Liver (tissue), 10 donors: ENCODE measurements around the gene DLAT. TPM values are rescaled to one million over a fixed set of nuclear protein-coding genes. Genes with fewer than 3 reads are reported as not detected.

Experiments
- DNase-seq: peaks from one replicate; pipeline ENCODE4 v3.0.0-alpha.2; 2017; ENCODE audit warnings: low spot score
- H3K27ac ChIP-seq, 2 donors: one replicate each; pipeline ENCODE4 v1.7.0; 2013; ENCODE audit warnings: inconsistent platforms in 2 of 2, low read length in 2 of 2, control low read depth in 1 of 2, low read depth in 1 of 2, mild to moderate bottlenecking in 1 of 2
- H3K27me3 ChIP-seq, 4 donors: one replicate each; pipeline versions ENCODE4 v1.6.1 to v1.7.0; 2013; ENCODE audit warnings: low read length in 3 of 4, inconsistent platforms in 1 of 4, mild to moderate bottlenecking in 1 of 4, moderate library complexity in 1 of 4; ENCODE audit not compliant: control insufficient read depth in 4 of 4, insufficient read depth in 4 of 4
- H3K36me3 ChIP-seq, 4 donors: one replicate each; pipeline versions ENCODE4 v1.6.1 to v1.7.0; 2013; ENCODE audit warnings: low read length in 3 of 4, mild to moderate bottlenecking in 3 of 4, low read depth in 1 of 4, moderate library complexity in 1 of 4; ENCODE audit not compliant: control insufficient read depth in 4 of 4, insufficient read depth in 3 of 4
- H3K4me1 ChIP-seq, 4 donors: one replicate each; pipeline versions ENCODE4 v1.6.1 to v1.7.0; 2013; ENCODE audit warnings: low read length in 3 of 4, mild to moderate bottlenecking in 3 of 4, moderate library complexity in 1 of 4; ENCODE audit not compliant: control insufficient read depth in 4 of 4, insufficient read depth in 4 of 4
- H3K4me3 ChIP-seq, 3 donors: one replicate each; pipeline versions ENCODE4 v1.6.1 to v1.7.0; 2013; ENCODE audit warnings: low read length in 3 of 3, control low read depth in 1 of 3, low read depth in 1 of 3, mild to moderate bottlenecking in 1 of 3
- H3K9ac ChIP-seq, 2 donors: one replicate each; pipeline ENCODE4 v1.7.0; 2013; ENCODE audit warnings: low read length in 2 of 2, mild to moderate bottlenecking in 2 of 2, moderate library complexity in 2 of 2, control low read depth in 1 of 2, low read depth in 1 of 2
- H3K9me3 ChIP-seq, 4 donors: one replicate each; pipeline versions ENCODE4 v1.6.1 to v1.7.0; 2013; ENCODE audit warnings: low read length in 3 of 4; ENCODE audit not compliant: control insufficient read depth in 4 of 4
- FOXA2 ChIP-seq: IDR thresholded peaks from 2 replicates; pipeline ENCODE4 v1.6.1; 2016; ENCODE audit warnings: antibody characterized with exemption
- HNF4A ChIP-seq, 2 donors: conservative IDR thresholded peaks; 2 replicates each; pipeline ENCODE4 v1.6.1; 2016; ENCODE audit warnings: antibody characterized with exemption in 2 of 2, mild to moderate bottlenecking in 2 of 2
- HNF4G ChIP-seq: IDR thresholded peaks from 2 replicates; pipeline ENCODE4 v1.6.1; 2016; ENCODE audit warnings: antibody characterized with exemption
- JUND ChIP-seq, 2 donors: IDR thresholded peaks; 2 replicates each; pipeline ENCODE4 v1.6.1; 2016; ENCODE audit warnings: antibody characterized with exemption in 2 of 2
- NR2F2 ChIP-seq: IDR thresholded peaks from 2 replicates; pipeline ENCODE4 v1.6.1; 2016; ENCODE audit warnings: antibody characterized with exemption
- TAF1 ChIP-seq: conservative IDR thresholded peaks from 2 replicates; pipeline ENCODE4 v1.6.1; 2016; ENCODE audit warnings: antibody characterized with exemption, mild to moderate bottlenecking
- WGBS: extraction: QIAGEN DNeasy Blood & Tissue Kit; methylation state at CpG from one replicate; pipeline ENCODE4 v1.1.7; 2013; 5-methylcytosine and 5-hydroxymethylcytosine counted together
- polyA plus RNA-seq, 2 donors: library from polyadenylated mRNA; stranded (reverse) in 1 of 2; unstranded in 1 of 2; fragments of 200-250 nt in 1 of 2; fragments of >200 nt in 1 of 2; fragmentation: Nextera tagmentation in 1 of 2; extraction: Ambion mirVana in 1 of 2; gene quantifications; one replicate each; pipeline versions ENCODE4 v1.2.1 to v1.2.3, GENCODE V29; 2013 to 2015
- small RNA-seq: library from RNA; depleted of rRNA; stranded (forward); fragments of <200 nt; gene quantifications from one replicate; pipeline ENCODE3, GENCODE V24; 2014
- total RNA-seq, 2 donors: library from RNA; depleted of rRNA; stranded (reverse); fragments of >200 nt; gene quantifications; one replicate each; pipeline ENCODE4 v1.2.3, GENCODE V29; 2014
- TF ChIP-seq, protein P1 (sequence below): fragments of 150-350 bp; IDR thresholded peaks from 2 replicates; pipeline ENCODE4 v1.5.1; 2017; ENCODE audit warnings: improper control_type of control experiment, low read depth, low read length; ENCODE audit not compliant: missing input control
- TF ChIP-seq, protein P2 (sequence below): IDR thresholded peaks from 2 replicates; pipeline ENCODE4 v1.6.1; 2016; ENCODE audit warnings: antibody characterized with exemption, mild to moderate bottlenecking
- TF ChIP-seq, protein P3 (sequence below): IDR thresholded peaks from 2 replicates; pipeline ENCODE4 v1.6.1; 2016; ENCODE audit warnings: antibody characterized with exemption
- donor health status: healthy.
- donor health status: healthy.
- donor health status: healthy.
- donor health status: healthy.
- donor health status: healthy.

The DLAT gene
- total and polyA plus RNA-seq, 4 donors, result 8.8 to 16.3 (median 13.2) TPM

- TF ChIP-seq, protein P1, sequence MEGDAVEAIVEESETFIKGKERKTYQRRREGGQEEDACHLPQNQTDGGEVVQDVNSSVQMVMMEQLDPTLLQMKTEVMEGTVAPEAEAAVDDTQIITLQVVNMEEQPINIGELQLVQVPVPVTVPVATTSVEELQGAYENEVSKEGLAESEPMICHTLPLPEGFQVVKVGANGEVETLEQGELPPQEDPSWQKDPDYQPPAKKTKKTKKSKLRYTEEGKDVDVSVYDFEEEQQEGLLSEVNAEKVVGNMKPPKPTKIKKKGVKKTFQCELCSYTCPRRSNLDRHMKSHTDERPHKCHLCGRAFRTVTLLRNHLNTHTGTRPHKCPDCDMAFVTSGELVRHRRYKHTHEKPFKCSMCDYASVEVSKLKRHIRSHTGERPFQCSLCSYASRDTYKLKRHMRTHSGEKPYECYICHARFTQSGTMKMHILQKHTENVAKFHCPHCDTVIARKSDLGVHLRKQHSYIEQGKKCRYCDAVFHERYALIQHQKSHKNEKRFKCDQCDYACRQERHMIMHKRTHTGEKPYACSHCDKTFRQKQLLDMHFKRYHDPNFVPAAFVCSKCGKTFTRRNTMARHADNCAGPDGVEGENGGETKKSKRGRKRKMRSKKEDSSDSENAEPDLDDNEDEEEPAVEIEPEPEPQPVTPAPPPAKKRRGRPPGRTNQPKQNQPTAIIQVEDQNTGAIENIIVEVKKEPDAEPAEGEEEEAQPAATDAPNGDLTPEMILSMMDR, result no peak
Observed at GRCh38 chr11:112100462-112100861, 75.3 kb downstream of the DLAT start (continued).

DNA sequence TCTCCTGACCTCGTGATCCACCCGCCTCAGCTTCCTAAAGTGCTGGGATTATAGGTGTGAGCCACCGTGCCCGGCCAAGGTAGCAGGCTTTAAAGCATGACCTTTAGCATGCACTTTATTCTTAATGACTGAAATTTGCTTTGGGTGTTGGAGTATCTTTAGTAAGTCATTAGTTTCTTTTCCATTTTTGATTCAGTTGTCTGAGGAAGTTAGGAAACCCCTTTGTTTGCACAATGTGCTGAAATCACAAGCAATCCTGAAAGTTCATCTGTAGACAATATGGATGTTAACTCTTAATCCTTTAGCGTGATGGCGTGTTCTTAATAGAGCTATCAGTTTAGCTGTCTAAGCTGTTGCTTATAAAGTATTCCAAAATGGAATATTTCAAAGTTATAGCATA, 78.2 kb downstream of the DLAT start:
- Histone ChIP-seq H3K27me3 (no peaks in the 10 kb centered on the region), H3K4me3 (no peak overlapping the region), H3K4me1 (peaks cover 0 to 6% (median 4%) of the 10 kb centered on the region in 4 donors), H3K27ac (no peak overlapping the region), H3K9me3 (no peaks in the 10 kb centered on the region), H3K36me3 (no peaks in the 10 kb centered on the region), H3K9ac (no peak overlapping the region)
- TF ChIP-seq, protein P1, result no peak
- TF ChIP-seq TAF1, result no peak
- TF ChIP-seq JUND (IDR thresholded peaks at IDR 0.05), result no peak
- TF ChIP-seq NR2F2, result no peak
- no peak for TF ChIP-seq FOXA2
- 80% methylated on average over 6 of the region's 6 CpGs for WGBS
- no peak for DNase-seq

- Histone ChIP-seq H3K9me3 (no peaks in the 10 kb centered on the region), H3K27me3 (no peaks in the 10 kb centered on the region), H3K4me1 (no peaks in the 10 kb centered on the region), H3K4me3 (no peak overlapping the region), H3K9ac (no peak overlapping the region), H3K27ac (no peak overlapping the region), H3K36me3 (peaks cover 0 to 2% (median 0%) of the 10 kb centered on the region in 4 donors)
- no peak for DNase-seq
- WGBS, result 97% methylated on average over 8 of the region's 8 CpGs
- TF ChIP-seq HNF4A (conservative IDR thresholded peaks at IDR 0.05), result no peak
- TF ChIP-seq, protein P2, sequence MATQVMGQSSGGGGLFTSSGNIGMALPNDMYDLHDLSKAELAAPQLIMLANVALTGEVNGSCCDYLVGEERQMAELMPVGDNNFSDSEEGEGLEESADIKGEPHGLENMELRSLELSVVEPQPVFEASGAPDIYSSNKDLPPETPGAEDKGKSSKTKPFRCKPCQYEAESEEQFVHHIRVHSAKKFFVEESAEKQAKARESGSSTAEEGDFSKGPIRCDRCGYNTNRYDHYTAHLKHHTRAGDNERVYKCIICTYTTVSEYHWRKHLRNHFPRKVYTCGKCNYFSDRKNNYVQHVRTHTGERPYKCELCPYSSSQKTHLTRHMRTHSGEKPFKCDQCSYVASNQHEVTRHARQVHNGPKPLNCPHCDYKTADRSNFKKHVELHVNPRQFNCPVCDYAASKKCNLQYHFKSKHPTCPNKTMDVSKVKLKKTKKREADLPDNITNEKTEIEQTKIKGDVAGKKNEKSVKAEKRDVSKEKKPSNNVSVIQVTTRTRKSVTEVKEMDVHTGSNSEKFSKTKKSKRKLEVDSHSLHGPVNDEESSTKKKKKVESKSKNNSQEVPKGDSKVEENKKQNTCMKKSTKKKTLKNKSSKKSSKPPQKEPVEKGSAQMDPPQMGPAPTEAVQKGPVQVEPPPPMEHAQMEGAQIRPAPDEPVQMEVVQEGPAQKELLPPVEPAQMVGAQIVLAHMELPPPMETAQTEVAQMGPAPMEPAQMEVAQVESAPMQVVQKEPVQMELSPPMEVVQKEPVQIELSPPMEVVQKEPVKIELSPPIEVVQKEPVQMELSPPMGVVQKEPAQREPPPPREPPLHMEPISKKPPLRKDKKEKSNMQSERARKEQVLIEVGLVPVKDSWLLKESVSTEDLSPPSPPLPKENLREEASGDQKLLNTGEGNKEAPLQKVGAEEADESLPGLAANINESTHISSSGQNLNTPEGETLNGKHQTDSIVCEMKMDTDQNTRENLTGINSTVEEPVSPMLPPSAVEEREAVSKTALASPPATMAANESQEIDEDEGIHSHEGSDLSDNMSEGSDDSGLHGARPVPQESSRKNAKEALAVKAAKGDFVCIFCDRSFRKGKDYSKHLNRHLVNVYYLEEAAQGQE, result no peak
- TF ChIP-seq, protein P3, sequence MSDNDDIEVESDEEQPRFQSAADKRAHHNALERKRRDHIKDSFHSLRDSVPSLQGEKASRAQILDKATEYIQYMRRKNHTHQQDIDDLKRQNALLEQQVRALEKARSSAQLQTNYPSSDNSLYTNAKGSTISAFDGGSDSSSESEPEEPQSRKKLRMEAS, result no peak
- no peak for TF ChIP-seq HNF4G
Observed at GRCh38 chr11:112106070-112106469, 80.9 kb downstream of the DLAT start.

Small RNA genes lying within 50 kb of the gene (small RNA-seq; reads per million reads assigned to genes)
- not detected for gene AP000907.3
- gene RNU6-893P, result not detected

Other genes with a start within 250 kb of the DLAT start
- gene ALG9, start 153.8 kb upstream of the DLAT start, total RNA-seq, result 10 to 100 TPM; 25.5 to 36.3 TPM
- 10 to 100 TPM; 13.7 to 14.9 TPM for gene ALG9, start 153.8 kb upstream of the DLAT start, polyA plus RNA-seq
- gene FDXACB1, start 146.2 kb upstream of the DLAT start, total RNA-seq, result 1 to 10 TPM; 1.3 to 2.3 TPM
- gene FDXACB1, start 146.2 kb upstream of the DLAT start, polyA plus RNA-seq, result 1 to 10 TPM in 1 of 2 donors, under 1 TPM in 1; 0.95 to 1.3 TPM
- 1 to 10 TPM; 6.2 to 8.2 TPM for gene CFAP68, start 145.9 kb upstream of the DLAT start, total RNA-seq
- gene CFAP68, start 145.9 kb upstream of the DLAT start, polyA plus RNA-seq, result 10 to 100 TPM; 19.3 to 27.8 TPM
- 1 to 10 TPM in 1 of 2 donors, under 1 TPM in 1; 0.33 to 2.6 TPM for gene CRYAB, start 113.6 kb upstream of the DLAT start, total RNA-seq
- 1 to 10 TPM; 4.7 to 8.6 TPM for gene CRYAB, start 113.6 kb upstream of the DLAT start, polyA plus RNA-seq
- gene HSPB2, start 112.7 kb upstream of the DLAT start, total RNA-seq, result under 1 TPM in 1 of 2 donors, not detected in 1; 0.14 TPM
- under 1 TPM; 0.61 to 0.85 TPM for gene HSPB2, start 112.7 kb upstream of the DLAT start, polyA plus RNA-seq
- gene C11orf52, start 106.5 kb upstream of the DLAT start, total RNA-seq, result 1 to 10 TPM; 4.2 to 5.1 TPM
- 10 to 100 TPM in 1 of 2 donors, 1 to 10 TPM in 1; 9.6 to 10.9 TPM for gene C11orf52, start 106.5 kb upstream of the DLAT start, polyA plus RNA-seq
- 10 to 100 TPM in 1 of 2 donors, 1 to 10 TPM in 1; 7.3 to 12.5 TPM for gene DIXDC1, start 88.1 kb upstream of the DLAT start, total RNA-seq
- 1 to 10 TPM; 2.8 to 4.1 TPM for gene DIXDC1, start 88.1 kb upstream of the DLAT start, polyA plus RNA-seq
- under 1 TPM; 0.25 to 0.42 TPM for gene PIH1D2, start 48.6 kb downstream of the DLAT start, total RNA-seq
- under 1 TPM; 0.43 to 0.52 TPM for gene PIH1D2, start 48.6 kb downstream of the DLAT start, polyA plus RNA-seq
- gene NKAPD1, start 48.9 kb downstream of the DLAT start, total RNA-seq, result 10 to 100 TPM in 1 of 2 donors, 1 to 10 TPM in 1; 7.3 to 11.2 TPM
- gene NKAPD1, start 48.9 kb downstream of the DLAT start, polyA plus RNA-seq, result 1 to 10 TPM; 5.3 to 7.6 TPM
- 10 to 100 TPM; 23.4 to 80.0 TPM for gene TIMM8B, start 61.3 kb downstream of the DLAT start, total RNA-seq
- 100 to 1,000 TPM in 1 of 2 donors, 10 to 100 TPM in 1; 77.5 to 108 TPM for gene TIMM8B, start 61.3 kb downstream of the DLAT start, polyA plus RNA-seq
- 100 to 1,000 TPM; 154 to 164 TPM for gene SDHD, start 61.5 kb downstream of the DLAT start, total RNA-seq
- 100 to 1,000 TPM; 190 to 277 TPM for gene SDHD, start 61.5 kb downstream of the DLAT start, polyA plus RNA-seq
- gene IL18, start 138.7 kb downstream of the DLAT start, total RNA-seq, result 1 to 10 TPM; 3.8 to 5.2 TPM
- gene IL18, start 138.7 kb downstream of the DLAT start, polyA plus RNA-seq, result 1 to 10 TPM; 3.0 to 3.3 TPM
- gene TEX12, start 142.0 kb downstream of the DLAT start, total RNA-seq, result under 1 TPM in 1 of 2 donors, not detected in 1; 0.42 TPM
- under 1 TPM; 0.07 to 0.29 TPM for gene TEX12, start 142.0 kb downstream of the DLAT start, polyA plus RNA-seq
- 100 to 1,000 TPM in 1 of 2 donors, under 1 TPM in 1; 0.70 to 190 TPM for gene BCO2, start 150.1 kb downstream of the DLAT start, total RNA-seq
- gene BCO2, start 150.1 kb downstream of the DLAT start, polyA plus RNA-seq, result 100 to 1,000 TPM in 1 of 2 donors, 10 to 100 TPM in 1; 24.4 to 133 TPM
- gene PTS, start 201.0 kb downstream of the DLAT start, total RNA-seq, result 10 to 100 TPM; 11.3 to 59.5 TPM
- gene PTS, start 201.0 kb downstream of the DLAT start, polyA plus RNA-seq, result 100 to 1,000 TPM in 1 of 2 donors, 10 to 100 TPM in 1; 39.6 to 106 TPM
- gene PLET1, start 235.5 kb downstream of the DLAT start, total RNA-seq, result not detected
- not detected for gene PLET1, start 235.5 kb downstream of the DLAT start, polyA plus RNA-seq